GM21447 (cell line): ENCODE measurements around the gene CSK.

Experiments
- ATAC-seq: cut with Tn5 transposase; IDR thresholded peaks from one replicate; pipeline ENCODE4 v1.9.1; 2021; ENCODE audit not compliant: unreplicated experiment

Gene CSK

DNA sequence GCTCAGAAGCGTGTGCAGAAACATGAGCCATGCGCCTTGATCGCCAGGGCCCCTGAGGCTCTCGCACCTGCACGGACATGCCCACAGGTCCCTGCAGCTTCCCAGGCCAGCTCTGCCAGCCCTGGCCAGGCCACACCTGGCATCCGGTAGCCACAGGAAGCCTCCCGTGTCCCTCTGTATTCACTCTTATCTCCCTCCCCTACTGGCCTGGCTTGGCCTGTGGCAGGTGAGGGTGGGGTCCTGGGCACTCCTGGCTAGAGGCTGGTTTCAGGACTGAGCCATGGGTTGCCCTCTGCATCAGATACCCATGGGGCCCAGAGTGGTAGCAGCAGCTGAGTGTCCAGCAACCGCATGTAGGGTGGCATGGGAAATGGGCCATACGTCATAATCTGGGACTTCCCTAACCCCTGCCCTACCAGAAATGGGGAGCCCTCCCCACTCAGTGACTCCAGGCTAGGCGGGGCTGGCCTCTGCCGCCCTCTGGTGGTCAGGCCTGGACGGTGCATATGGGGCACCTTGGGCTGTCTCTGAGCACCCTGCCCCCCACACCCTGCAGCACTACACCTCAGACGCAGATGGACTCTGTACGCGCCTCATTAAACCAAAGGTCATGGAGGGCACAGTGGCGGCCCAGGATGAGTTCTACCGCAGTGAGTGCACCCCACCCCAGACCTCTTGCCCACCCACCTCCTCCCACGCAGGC lies 18.1 kb downstream of the CSK start:
- ATAC-seq = peak; percentile 65

DNA sequence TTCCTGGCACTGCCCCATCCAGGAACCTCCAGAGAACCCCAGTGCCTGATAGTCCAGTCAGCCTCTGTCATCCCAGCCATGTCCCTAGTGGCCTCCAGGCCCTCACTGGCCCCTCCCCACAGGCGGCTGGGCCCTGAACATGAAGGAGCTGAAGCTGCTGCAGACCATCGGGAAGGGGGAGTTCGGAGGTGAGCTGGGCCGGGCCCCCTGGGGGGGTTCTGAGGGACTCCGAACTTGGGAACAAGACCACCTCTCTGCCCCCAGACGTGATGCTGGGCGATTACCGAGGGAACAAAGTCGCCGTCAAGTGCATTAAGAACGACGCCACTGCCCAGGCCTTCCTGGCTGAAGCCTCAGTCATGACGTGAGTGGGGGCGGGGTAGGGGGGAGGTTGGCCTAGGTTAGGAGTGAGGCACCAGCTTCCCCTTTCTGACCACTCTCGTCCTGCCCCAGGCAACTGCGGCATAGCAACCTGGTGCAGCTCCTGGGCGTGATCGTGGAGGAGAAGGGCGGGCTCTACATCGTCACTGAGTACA lies 18.7 kb downstream of the CSK start:
- no peak for ATAC-seq

DNA sequence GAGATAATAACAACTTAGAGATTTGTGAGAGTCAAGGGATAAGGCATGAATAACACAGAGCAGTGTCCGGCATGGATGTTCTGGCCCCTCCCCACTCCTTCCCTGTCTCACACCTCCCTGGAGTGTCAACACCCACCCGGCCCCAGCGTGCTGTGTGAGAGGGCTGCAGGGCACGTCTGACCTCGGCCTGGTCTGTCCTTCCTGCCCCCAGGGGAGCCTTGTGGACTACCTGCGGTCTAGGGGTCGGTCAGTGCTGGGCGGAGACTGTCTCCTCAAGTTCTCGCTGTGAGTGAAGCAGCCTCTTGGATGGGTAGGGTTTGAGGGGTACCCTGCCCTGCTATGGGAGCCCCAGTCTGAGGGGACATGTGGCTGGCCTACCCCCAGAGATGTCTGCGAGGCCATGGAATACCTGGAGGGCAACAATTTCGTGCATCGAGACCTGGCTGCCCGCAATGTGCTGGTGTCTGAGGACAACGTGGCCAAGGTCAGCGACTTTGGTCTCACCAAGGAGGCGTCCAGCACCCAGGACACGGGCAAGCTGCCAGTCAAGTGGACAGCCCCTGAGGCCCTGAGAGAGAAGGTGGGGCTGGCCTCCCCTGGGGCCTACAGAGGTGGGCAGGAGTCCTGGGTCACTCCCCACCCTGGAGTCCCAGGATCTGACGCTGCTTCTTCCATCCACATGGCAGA lies 19.6 kb downstream of the CSK start:
- ATAC-seq = no peak

DNA sequence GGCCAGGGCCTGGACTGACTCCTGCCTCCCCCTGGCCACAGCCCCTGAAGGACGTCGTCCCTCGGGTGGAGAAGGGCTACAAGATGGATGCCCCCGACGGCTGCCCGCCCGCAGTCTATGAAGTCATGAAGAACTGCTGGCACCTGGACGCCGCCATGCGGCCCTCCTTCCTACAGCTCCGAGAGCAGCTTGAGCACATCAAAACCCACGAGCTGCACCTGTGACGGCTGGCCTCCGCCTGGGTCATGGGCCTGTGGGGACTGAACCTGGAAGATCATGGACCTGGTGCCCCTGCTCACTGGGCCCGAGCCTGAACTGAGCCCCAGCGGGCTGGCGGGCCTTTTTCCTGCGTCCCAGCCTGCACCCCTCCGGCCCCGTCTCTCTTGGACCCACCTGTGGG lies 20.4 kb downstream of the CSK start:
- ATAC-seq = no peak

DNA sequence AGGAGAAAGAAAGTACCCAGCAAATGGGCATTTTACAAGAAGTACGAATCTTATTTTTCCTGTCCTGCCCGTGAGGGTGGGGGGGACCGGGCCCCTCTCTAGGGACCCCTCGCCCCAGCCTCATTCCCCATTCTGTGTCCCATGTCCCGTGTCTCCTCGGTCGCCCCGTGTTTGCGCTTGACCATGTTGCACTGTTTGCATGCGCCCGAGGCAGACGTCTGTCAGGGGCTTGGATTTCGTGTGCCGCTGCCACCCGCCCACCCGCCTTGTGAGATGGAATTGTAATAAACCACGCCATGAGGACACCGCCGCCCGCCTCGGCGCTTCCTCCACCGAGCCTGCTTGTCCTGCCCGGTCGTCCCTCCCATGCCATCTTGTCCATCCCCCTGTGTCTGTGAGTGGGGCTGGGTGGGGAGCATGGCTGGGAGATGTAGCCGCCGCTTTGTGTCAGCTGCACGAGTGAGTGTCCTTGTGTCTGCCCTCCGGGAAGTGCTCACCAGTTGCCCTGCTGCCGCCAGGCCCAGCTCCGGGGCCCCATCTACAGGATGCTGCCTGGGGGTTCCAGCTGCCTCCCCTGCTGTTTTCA lies 21.1 kb downstream of the CSK start:
- ATAC-seq = no peak

DNA sequence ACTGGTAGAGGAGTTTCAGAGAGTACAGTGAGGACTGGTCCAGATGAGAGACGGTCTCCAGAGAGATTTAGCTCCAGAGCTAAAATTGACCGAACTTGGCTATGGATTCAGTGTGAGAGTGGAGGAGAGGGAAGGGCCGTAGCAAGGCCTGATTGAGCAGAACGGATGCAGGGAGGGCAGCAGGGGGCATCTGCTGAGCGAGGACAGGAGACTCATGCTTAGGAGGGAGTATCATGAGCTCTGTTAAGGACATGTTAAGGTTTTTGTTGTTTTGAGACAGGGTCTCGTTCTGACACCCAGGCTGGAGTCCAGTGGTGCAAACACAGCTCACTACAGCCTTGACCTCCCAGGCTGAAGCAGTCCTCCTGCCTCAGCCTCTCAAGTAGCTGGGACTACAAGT lies 23.1 kb downstream of the CSK start:
- no peak for ATAC-seq

DNA sequence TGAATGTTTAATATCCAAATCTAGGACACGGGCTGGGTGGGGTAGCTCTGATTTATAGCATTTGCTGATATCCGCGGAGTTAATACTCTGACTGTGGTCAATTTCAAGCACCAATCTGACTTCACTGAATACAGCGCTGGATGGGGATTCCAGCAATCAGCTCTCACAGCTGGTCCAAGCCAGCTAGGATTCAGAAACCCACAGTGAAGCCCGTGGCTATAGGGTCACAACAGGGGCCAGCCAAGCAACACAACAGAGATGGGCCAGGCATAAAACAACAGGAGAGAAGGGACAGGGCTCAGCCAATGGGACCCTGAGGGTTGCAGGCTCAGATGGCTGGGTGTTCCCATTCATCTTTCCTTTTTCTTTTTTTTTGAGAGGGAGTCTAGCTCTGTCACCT lies 25.4 kb downstream of the CSK start:
- ATAC-seq = no peak

DNA sequence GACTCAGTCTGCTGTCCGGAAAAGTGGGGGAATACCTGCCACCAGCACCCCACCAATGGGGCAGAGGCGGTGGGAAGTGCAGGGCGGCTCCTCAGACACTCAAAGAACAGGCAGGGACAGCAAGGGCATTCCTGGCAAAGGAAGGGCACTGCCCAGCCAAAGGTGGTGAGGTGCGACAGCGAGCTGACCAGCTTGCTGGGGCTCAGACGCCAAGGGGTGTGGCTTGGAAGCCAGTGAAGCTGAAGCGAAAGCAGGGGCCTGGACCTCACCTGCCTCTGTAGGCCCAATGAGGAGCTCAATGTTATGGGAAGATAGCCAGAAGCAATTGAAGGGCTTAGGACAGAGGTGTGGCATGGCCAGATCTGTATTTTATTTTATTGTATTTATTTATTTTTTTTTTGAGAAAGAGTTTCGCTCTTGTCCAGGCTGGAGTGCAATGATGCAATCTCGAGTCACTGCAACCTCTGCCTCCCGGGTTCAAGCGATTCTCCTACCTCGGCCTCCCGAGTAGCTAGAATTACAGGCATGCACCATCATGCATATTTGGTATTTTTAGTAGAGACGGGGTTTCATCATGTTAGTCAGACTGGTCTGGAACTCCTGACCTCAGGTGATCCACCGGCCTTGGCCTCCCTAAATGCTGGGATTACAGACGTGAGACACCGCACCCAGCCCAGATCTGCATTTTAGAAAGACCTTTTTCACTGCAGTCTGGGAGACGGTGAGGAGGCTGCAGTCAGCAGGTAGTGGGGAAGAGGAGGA lies 26.4 kb downstream of the CSK start:
- no peak for ATAC-seq

DNA sequence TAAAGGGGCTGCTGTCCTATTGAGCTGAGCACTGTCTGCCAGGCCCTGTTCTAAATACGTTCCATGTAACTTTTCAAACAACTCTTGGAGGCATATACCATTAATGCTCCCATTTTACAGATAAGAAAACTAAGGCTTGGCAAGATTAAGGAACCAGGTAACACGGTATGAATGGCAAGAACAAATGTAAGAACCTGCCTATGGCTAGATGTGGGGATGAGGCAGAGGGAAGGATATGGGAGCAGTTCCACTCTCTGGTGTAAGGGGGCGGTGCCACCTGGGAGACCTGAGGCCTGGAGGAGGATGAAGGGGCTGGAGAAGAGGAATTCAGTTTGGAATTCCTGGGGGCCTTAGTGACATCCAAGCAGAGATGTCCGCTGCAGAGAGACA lies 27.0 kb downstream of the CSK start:
- no peak for ATAC-seq

DNA sequence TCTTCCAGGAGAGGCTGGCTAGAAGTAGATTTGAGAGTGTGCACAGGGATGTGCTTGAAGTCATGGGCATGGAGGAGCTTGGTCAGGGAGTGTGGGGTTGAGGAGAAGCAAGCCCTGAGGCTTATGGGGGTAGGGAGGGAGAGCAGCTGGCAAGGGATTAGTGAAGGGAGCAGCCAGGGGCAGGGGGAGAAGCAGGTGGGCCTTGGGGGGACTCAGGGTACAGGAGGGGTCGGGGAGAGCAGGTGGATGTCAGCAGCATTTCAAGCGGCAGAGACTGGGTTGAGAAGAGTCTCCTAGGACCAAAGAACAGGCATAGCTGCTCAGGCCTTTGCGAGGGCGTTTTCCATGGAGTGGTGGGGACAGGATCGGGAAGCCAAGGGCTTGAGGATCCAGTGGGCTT lies 27.4 kb downstream of the CSK start:
- ATAC-seq = no peak

DNA sequence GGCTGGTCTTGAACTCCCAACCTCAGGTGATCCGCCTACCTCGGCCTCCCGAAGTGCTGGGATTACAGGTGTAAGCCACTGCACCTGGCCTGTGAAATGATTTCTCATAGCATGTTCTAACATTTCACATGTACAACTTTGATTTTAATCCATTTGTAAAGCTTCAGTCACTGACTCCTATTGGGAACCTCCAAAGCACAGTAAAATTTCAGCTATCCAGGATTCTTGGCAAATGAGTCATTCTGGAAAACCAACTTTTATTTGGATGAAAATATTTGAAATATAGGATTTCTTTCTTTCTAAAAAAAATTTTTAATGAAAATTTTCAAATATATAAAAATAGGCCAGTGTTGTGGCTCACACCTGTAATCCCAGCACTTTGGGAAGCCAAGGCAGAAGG lies 28.1 kb downstream of the CSK start:
- ATAC-seq = no peak

DNA sequence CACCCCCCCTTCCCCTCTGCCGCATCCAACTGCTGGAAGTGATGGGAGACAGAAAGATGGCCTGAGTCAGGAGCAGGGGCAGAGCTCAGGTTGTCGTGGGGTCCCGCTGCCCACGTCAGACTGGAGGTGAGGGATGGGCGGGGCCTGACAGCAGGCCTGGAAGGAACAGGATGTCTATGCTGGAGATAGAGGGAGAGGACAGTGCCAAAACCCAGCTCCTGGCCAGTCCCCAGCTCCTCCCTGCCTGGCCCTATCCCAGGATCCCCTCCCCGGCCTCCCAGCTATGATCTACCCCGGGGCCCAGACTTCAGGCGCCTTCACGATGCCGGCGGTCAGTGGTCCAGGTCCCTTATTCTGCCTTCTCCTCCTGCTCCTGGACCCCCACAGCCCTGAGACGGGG lies 30.7 kb downstream of the CSK start, which contains the start of gene LMAN1L:
Gene LMAN1L, plus strand, starts transcription at position 303 of the 400 bp plus-strand sequence. Its CDS starts 20 bp downstream, at position 323.
- ATAC-seq = no peak

DNA sequence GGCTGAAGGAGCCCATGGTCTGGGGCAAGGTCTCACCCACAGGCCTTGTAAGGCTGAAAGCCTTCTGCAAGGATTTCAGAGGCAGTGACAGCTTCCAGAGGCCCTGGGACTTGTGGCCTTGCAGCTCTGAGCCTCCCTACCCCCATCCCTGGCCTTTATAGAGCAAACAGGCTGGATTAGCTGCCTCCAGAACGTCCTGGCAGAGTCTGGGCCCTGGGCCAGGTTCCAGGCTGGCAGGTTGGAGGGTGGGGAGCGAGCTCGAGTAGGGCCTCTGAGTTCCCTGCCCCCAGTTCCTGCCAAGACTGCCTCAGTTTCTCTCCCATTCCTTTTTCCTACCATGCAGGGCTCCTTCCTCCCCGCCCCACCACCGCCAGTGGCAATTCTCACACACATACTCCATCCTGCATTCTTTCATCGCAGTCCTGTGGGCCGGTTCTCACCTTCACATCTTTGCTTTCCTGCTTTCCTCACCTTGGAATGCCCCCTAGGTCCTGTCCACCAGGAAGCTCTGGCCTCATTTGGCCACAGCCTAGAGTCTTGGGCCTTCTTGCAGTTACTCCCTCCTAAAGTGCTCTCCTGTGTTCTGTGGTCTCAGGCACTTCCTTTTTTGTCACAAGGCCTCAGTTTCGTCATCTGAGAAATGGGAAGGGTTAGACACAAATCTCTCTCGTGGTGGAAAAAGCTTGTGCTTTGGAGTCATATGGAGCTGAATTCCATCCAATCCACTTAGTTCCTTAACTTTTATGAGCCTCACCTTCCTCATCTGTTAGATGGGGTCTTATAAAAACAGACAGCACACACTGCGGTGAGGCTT lies 33.4 kb downstream of the CSK start:
- ATAC-seq = no peak

DNA sequence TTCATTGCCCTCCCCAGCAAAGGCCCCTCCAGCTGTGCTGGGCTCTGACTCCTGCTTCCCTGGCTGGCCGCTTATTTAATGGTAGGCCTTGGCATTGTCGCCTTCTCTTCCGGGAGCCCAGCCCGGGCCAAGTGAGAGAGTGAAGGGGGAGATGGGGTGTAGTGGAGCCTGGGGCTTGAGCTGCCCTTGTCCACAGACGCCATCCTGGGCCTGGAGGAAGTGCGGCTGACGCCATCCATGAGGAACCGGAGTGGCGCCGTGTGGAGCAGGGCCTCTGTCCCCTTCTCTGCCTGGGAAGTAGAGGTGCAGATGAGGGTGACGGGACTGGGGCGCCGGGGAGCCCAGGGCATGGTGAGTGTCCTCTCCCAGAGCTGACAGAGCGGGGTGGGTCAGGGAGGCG lies 34.1 kb downstream of the CSK start:
- ATAC-seq = no peak

DNA sequence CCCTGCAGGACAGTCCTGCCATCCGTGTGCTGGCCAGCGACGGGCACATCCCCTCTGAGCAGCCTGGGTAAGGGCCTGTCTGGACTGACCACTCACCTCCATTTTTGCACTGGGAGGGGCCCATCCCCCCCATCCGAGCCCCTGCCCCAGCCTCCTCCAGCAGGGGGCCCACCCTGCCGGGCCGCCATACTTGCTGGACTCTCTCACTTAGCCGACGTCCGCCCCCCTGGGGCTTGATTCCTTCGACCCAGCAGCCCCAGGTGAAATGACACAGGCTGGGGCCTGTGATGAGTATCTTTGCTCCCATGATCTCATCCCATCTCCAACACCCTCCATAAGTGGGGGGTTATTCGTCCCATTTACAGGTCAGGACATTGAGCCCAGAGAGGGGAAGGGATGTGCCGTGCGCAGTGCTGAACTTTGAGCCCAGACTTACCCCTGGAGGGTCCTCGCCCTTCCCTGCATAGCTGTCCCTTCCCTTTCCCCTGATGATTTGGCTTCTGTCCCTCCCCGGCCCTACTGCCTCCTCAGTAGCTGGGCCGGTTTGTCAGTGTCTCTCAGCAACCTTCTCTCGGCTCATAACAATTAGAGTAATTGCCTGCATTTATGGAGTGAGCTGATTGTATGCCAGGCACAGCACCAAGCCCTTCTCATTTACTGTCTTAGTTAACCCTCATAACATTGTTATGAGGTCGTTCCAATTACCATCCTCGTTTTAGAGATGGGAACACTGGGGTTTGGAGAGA lies 34.9 kb downstream of the CSK start:
- no peak for ATAC-seq

DNA sequence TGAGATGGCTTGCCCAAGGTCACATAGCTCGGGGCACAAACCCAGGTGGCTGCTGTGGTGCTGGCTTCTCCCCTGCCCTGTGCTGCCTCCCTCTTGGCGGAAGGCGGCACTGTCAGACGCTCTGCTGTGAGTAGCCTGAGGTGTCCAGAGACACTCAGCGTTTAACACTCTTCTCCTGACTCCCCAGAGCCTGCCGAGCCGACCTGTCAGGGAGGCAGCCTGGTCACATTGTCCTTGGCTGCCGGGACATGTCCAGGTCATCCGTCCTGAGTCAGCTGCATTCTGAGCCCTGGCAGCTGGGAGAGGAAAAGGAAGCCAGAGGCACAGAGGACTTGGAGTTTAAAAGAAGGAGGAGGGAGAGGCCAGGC lies 35.5 kb downstream of the CSK start:
- ATAC-seq = no peak

DNA sequence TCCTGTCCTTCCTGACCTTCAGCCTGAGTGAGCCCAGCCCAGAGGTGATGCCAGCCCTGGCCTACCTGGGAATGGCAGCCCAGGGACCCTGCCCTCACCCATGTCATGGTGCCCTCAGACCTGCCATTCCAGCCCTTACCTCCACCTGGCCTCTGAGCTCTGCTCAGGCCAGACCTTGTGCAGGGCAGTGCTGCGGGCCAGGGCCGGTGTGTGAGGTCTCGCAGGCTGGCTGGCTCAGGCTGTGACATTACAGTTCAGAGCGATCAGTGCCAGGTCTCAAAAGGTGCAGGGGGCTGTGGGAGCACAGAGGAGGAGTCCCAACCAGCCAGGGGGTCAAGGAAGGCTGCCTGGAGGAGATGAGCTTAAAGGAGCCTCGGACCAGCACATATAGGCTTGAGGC lies 38.2 kb downstream of the CSK start:
- no peak for ATAC-seq

DNA sequence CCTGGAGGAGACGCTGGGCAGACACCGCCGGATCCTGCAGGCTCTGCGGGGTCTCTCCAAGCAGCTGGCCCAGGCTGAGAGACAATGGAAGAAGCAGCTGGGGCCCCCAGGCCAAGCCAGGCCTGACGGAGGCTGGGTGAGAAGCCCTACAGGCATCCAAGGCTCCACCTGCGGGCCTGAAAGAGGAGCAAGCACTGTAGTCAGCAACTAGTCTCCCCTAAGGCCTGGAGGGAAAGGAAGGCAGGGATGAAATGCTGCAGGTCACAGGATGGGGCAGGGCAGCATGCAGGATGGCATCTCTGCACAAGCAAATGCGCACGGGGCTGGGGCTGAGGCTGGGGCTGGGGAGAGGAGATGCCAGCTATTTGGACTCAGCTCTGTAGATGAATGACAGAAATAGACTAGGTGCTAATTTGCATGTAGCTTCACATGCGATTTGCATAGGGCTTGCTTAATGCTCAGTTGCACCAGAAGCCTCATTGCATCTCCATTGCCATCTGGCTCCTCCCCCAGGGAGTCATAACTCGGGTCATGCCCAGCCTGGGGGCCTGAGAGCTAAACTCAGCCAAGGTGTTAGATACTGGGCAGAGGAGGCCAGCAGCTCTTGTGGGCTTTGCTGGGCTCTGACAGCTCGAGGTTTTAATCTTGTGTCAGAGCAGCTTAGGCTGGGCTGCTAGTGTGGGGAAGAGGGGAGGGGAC lies 39.4 kb downstream of the CSK start:
- ATAC-seq = no peak

DNA sequence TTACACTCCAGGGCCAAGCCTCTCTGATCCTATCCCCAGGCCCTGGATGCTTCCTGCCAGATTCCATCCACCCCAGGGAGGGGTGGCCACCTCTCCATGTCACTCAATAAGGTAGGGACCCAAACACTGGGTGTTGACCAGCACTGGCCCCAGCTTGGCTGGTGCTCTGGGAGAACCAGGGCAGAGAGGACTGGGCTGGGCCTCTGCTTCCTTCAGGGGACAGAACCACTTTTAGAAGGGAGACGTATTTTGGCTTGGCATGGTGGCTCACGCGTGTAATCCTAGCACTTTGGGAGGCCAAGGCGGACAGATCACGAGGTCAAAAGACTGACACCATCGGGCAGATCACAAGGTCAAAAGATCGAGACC lies 39.9 kb downstream of the CSK start:
- no peak for ATAC-seq
